Lower leg skin (tissue), 3 donors: ENCODE measurements around the gene LEPROT.
"Not testable (repeated sequence)": the region's sequence is repeated elsewhere in the genome, so short reads cannot be mapped to it uniquely, and the experiment has no call there.

ENCODE experiments used
- CTCF ChIP-seq, 3 donors: fragments of 450-650 bp; IDR thresholded peaks; one replicate each; pipeline ENCODE4 v1.5.1; 2016; ENCODE audit warnings: antibody characterized with exemption in 3 of 3, mild to moderate bottlenecking in 3 of 3, moderate library complexity in 2 of 3
- POLR2A ChIP-seq, 2 donors: fragments of 450-650 bp; IDR thresholded peaks; one replicate each; pipeline ENCODE4 v1.6.1; 2016 to 2017; ENCODE audit warnings: antibody characterized with exemption in 2 of 2, mild to moderate bottlenecking in 1 of 2, moderate library complexity in 1 of 2

GRCh38 chr1:65465837-65466236, 45.4 kb downstream of the LEPROT start:
- not testable (repeated sequence) for TF ChIP-seq POLR2A, CTCF (IDR thresholded peaks at IDR 0.05)
